Superior temporal gyrus (tissue), 1 donor: ENCODE data around the gene SOX18.
A peak's percentile ranks its signal among the peaks of the same experiment; 100 is the strongest.

ENCODE experiments used
- DNase-seq: peaks from one replicate; pipeline ENCODE4 v3.0.0-alpha.2; 2016; ENCODE audit errors: extremely low spot score

Gene SOX18

DNA sequence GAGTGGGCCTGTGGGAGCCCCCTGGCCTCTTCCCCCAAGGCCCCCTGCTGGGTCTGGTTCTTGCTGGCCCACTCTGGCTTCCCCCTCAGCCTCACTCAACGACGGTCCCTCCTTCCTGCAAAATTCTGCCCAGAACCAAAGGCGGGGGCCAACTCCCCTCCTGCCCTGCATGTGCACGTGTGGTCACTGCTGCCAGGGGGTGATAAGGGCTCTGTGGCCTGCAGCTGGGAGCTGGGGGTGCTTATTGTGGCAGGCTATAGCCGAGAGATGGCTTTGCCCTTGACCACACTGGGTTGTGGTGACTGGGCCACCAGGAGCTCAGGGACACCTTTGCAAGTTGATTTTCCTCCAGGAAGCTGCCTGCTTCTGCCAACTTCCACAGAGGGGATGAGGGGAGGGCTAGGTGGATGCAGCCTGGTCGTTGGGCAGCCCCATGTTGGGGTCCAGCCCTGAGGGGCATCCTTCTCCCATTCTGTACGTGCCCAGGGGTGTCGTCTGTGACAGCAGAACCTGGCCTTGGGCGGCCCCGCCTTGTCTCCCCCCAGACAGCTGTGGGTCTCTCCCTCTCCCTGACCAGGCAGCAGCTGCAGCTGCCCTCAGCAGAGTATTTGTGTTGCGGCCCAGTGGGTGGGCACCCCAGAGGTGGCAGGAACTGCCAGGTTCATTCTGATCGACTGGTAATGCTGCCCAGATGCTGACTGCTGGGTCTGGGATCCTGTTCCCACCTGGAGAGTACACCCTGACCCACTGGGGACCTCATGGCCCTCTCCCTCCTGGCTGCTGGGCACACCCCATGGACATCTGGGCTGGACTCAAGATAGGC lies 19.2 kb upstream of the SOX18 start:
- DNase-seq = no peak

DNA sequence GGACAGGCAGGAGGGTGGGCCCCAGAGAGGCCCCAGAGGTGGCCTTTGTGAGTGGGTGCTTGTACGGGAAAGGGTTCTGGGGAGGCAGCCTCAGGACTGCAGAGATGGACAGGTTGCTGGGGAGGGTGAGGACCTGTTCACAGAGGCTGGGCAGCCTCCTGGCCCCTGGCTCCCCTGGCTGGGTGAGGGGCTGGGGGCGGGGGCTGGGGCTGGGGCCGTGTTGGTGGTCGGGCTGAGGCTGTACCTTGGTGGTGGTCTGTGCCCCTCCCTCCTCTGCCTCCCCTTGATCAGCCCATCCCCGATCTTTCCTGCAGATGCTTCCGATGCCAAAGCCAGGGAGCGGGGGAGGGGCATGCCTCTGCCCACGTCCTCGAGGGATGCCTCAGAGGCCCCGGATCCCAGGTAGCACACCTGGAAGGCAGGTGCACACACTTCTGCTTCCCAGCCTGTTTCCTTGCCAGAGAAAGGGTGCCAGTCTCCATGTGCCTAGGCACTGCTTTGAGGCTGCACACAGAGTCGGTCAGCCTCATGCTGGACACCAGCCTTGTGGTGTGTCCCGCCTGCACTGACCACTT lies 18.4 kb upstream of the SOX18 start:
- no peak for DNase-seq

DNA sequence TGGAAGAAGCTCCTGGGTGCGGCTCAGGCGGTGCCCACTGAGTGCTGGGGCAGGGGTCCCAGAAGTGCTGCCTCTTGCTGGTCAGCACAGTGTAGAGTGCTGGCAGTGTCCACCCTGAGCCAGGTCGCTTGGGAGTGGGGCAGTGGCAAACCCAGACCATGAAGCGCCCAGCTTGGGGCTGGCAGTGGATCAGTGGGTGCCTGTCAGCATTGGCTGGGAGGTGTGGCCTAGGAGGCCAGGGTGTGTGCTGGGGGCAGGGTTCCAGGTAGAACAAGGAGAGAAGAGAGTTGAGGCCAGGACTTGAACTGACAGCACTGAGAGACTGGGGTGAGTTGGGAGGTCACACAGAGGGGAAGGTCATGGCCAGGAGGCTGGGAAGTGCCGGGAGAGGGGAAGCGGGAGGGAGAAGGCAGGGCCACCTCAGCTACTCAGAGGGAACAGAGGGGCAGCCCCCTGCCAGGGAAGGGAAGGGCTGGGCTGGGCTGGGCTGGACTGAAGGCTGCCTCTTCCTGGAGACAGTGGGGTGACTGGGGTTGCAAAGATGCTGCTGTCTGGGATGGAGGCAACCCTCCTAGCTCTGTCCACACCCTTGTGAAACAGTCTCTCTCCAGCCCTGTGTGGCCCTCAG lies 17.7 kb upstream of the SOX18 start:
- DNase-seq = no peak

DNA sequence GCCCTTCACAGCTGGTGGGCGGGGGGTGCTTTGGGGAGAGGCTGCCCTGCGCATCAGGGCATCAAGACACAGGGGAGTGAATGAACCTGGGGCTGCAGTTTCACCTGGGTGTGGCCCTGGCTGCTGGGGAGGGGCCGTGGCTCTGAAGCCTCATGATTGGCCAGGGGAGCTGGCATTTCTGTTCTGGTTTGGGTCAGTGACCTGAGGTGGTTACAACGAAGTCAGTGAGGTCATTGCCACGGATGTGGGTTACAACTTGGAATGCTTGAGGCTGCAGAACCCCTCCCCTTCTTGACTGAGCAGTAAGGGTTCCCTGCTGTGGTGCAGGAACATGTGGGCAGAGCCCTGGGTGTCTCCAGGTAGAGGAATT lies 16.5 kb upstream of the SOX18 start:
- DNase-seq = no peak

DNA sequence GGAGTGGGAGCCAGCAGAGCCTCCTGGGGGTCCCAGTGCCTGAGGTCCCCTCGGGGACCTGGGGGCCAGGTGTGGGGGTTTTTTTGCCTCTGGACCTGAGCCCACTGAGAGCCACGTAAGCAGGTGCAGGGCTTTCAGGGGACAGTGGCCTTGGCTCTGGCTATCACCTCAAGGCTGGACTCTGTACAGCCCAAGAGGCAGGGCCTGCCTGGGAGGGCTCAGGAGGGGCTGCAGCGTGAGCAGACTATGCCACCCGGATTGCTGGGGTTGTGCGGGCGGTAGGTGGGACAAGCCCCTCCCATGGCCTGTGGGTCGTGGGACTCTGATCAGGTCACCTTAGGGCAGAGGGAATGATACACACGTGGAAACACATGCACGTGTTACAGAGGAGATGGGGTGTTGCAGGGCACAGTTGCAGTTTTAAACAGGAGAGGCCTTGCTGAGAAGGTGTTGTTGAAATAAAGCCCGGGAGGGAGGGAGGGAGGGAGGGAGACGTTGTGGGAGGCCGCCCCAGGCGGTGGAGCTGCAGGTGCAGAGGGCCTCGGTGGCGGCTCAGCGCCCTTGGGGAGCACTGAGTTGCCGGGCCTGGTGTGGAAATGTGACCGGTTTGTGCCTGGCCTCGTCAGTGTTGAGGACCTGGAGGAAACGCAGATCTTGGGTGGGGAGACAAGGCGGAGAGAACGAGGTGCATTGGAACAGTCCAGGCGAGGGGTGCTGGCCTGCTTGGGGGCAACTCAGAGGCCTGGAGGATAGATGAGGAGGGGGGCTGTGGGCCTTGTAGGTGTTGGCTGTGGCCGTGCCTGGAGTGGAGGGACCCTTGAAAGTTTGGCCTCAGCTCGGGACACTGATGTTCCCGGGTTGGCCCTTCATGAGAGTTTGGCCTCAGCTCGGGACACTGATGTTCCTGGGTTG lies 15.9 kb upstream of the SOX18 start:
- no peak for DNase-seq

DNA sequence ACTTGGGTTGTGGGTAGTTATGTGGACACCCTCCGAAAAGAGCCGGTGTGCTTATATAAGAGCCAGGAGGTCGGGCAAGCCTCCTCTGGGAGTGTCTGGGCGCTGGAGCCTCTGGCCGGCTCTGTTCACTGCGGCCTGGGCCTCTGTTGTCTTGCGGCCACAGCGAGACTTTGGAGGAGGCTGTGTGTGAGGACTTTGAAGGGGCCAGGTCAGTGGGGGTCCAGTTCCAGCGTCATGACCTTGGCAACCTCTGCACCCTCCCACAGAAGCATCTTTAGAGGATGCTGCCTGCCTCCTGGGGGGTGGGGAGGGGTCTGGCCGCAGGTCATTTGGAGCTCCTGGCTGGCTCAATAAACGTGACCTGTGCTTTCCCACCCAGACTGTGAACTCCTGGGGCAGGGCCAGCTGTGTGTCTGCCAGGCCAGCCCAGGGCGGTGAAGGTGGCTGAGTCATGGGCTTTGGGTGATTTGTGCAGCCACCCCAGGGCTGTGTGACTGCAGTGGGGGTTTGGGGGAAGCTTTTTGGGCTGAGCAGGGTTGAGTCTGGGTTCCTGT lies 14.8 kb upstream of the SOX18 start:
- no peak for DNase-seq

DNA sequence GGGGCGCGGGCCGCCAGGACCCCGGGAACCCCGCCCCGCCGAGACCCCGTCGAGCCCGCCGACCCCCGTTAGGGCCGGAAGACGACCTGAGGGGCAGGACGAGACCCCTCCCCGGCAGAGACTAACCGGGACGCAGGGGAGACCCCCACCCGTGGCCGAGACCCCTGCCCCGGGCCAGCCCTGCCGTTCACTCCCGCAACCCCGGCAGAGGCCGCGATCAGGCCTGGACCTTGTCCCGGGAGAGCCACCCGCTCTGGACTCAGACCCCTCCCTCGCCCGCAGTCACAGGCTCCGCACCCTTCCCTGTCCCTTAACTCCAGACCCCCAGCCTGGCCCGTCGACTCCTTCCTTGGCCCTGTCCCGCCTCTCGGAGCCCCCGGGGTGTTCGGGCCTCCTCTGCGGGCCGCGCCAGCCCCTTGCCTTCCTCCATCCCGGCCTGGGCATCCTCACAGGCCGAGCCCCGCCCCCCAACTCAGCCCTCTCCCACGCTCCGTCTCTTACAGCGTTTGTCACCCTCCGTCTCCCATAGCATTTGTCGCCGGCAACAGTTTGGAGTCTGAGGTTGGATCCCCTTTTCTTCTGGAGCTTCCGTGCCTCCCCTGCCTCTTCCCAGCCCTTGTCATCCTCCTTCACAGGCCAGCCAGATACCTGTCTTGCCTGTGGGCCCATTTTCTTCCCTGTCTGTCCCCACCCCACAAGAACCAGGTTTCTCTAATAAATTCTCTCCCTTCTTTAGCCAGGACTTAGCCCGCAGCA lies 14.1 kb upstream of the SOX18 start:
- DNase-seq = no peak

DNA sequence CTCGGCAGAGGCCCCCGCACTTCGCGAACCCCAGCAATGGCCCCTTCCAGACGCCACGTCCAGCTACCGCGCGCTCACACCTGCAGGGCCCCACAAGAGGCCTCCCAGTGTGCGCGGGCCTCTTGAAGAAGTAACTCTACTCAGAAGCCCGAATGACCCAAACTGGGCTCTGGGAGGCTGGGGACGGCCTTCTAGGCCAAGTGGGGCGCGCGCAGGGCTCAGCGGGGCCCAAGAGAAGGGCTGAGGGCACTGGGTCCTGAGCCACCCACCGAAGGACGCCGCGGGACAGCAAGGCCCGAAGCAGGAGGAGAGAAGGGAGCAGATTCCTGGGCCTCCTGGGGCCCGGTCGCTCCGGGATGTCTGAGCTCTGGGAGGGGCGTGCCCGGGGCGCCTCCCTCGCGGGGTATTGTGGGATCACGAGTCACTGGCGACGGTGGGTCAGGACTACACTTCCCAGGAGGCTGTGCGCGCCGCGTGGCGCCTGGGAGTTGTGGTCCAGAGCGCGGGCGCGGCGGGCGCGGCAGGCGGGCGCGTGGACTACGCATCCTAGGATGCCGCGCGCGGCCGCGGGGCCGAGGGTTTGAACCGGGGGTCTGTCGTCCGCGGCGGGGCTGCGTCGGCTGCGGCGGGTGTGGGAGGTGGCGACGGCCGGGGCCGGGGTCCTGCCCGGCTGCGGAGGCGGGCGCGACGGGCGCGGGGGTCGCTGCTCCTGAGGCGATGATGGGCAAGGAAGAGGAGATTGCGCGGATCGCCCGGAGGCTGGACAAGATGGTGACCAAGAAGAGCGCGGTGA lies 13.4 kb upstream of the SOX18 start, which contains the start of gene TCEA2:
TCEA2 (plus strand) TSS at position 603 of the 793 bp plus-strand sequence; CDS start at position 718, 115 bp downstream.
- DNase-seq = peak; percentile 98

DNA sequence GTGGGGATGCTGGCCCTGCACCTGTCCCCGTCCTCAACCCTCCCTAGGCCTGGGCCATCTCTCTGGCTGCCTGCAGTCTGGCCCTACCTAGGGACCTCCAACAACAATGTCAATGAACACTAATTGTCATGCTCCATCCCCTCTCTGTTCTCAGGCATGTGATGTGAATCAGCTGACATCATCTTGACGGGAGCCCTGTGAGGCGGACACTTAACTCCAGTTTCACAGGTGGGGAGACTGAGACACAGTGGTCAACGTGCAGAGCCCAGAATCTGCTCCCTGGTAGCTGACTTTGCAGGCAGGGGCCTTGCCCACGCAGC lies 12.8 kb upstream of the SOX18 start:
- no peak for DNase-seq

DNA sequence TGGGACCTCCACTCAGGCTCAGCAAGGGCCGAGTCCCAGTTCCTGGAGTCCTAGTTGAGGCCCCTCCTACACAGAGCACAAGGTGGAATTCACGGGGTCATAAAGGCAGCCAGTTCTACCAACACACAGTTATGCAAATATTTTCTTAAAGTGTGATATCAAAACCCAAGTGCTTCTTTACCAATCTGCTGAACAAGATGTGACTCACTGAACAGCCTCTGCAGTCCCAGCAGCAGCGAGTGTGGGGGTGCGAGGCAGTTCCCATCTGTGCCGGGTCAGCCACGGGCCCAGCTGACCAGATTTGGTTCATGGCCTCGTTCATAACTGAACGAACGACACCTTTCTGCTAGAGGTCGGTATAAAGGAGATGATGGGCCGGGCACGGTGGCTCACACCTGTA lies 9.1 kb upstream of the SOX18 start:
- DNase-seq = no peak

DNA sequence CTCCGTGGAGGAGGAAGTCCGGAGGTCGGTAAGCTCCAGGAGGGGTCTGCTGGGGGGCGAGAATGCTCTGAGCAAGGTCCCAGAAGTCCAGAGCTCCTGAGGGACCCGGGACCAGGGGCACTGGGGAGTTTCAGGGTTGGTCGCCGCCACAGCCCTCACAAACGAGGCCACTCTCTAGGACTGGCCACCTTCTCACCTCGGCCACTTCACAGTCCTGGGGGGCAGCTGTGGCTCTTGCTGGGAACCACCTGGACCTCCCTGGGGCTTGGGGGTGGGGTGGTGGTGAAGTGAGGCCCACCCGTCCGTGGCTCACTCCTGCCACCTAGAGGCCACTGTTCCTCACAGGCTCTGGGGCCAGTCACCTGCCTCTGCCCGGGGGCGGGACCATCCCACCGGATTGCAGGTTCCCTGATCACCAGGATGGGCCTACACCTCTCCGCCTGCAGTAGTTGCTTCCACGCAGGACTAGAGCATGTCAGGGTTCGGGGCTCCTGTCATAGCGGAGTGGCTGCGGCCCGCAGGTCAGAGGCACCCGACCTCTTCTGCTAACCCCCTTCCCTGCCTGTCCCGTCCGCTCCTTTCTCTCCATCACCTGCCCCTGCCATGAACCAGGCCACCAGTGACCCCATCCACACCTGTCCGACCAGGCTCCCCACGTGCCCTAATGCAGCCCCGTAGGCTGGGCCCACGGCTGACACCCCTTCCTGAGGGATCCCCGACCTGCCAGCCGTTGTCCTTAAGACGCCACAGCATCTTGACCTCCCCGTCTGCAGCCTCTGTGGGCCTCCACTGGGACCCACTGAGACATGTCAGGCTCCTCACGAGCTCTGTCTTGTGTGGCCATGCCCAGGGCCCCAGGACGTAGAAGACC lies 8.4 kb upstream of the SOX18 start:
- peak; percentile 43 for DNase-seq

DNA sequence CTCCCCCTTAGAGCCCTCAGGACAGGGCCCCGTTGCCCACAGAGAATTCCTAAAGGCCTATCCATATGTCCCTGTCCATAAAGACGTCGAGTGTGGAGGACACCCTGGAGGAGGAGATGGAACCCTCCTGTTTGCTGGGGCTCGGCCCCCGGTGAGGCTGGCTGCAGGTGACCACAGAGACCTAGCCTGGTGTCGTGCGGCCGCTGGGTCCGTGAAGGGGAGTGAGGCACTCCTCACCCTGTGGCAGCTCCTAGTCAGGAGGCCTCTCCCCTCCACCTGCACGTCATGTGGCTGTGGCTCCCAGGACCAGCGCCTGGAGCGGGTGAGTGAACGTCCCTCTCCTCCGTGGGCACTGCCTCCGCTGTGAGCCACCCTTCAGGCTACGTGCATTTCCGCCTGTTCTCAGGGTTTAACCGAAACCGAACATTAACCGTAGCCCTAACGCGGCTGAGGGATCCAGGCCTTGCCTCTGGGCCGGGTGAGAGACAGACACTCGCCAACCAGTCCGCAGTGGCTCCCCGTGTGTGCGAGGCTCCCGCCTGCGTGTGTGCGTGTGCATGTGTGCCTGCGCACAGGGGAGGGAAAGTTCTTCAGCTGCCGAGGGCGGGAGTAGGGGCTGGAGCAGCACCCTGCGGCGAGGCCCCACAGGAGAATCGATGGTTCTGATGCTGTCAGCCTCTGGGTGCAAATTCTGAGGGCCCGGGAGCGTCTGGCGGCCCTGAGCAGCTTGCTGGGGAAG lies 7.6 kb upstream of the SOX18 start:
- no peak for DNase-seq

DNA sequence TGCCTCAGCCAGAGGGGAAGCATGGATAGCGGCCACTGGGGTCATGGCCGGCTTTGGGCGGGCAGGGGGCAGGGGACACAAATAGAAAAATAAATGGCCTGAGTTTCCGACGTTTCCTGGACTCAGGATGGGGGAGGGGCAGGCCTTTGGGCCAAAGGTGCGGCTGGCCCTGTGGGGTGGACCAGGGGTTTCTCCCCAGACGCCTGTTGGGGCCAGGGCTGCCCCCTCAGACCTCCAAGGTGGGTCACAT lies 7.1 kb upstream of the SOX18 start:
- no peak for DNase-seq

DNA sequence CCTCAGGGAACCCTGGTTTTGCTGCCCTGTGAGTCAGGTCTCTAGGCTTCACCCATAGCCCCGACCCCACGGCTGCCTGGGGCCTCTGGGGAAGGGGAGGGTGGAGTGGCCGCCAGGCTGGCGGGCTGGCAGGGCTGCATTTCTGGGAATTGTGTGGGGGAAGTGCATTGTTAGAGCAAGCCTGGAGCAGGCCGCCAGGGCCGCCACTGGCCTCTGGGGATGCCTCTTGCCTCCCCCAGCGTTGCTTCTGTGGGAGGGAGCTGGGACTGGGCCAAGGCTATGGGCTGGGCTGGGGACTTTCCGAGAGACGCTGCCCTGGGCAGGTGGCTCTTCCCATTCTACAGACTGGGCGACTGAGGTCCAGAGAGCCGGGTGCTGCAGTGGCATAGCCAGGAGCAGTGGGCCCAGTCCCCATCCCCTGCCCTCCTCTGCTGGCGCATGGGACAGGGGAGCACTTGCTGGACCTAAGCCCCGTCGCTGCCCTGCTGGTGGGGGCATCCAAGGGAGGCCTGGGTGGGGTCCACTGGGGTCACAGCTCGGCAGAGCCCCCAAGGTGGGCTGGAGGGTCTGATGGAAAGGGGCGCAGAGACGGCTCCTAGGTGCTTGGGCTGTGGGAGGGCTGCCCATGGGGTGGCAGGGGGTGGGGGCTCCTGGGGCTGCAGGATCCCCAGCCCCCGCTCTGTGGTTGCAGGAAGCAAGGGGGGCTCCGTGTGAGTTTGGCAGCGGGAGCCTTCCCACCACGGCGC lies 6.6 kb upstream of the SOX18 start:
- DNase-seq = no peak

DNA sequence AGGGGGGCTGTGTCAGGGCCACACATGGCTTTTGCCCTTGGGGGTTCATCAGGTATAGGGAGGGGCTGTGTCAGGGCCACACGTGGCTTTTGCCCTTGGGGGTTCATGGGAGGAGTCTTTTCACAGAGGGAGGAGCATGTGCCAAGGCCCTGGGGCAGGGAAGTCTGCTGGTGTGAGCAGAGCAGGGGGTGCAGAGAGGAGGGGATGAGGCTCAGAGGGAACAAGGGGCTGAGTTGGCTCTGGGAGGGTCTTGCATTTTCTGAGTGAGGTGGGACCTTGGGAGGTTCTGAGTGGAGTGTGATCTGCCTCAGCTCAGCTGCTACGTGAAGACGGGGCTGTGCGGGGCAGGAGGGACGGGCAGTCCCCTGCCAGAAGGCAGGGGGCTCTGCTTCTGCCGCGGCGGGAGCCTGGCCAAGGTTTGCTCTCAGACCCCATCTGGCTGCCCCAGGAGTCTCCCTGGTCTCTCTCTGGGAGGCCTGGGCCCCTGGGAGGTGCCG lies 6.0 kb upstream of the SOX18 start:
- no peak for DNase-seq

DNA sequence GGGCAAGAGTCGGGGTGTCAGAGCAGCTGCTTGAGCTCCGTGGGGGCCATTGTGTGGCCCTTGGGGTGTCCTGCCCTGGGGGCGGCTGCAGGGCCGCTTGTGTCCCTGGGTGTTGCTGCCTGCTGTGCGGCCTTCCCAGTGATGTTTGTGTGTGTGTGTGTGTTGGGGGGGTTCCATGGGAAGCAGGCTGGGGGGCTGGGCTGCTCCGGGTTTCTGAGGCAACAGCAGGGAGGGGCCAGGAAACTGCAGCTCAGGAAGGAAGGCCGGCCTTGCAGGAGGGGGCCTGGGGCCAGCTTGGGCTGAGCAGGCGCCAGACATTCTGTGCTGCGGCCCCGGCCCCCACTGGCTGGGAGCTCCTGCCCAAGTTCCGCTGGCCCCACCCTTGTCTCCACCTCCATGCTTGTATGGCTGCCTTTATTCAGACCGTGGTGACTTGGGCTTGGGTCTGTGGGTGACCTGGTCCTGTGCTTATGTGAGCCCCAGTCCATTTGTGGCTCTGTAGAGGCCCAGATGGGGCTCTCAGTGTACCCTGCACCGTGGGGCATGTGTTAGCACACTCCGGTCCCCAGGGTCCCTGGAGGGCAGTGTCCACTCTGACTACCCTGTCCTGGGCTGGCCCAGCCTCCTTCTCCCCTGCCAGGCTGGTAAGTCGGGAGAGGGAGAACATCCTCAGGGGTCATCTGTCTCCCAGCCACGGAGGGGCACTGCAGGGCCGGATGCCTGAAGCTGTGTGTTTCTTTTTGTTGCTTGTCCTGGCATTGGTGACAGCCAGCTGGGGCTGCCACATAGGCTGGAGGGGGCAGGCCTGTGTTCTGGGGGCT lies 4.6 kb upstream of the SOX18 start:
- no peak for DNase-seq
